NT2/D1 (cell line): ENCODE results near the gene EPB41L2.

ENCODE experiments used
- SUZ12 ChIP-seq: IDR thresholded peaks from 2 replicates; pipeline ENCODE4 v1.6.1; 2011; ENCODE audit not compliant: insufficient read length, insufficient read depth; ENCODE audit errors: extremely low read depth
- YY1 ChIP-seq: IDR thresholded peaks from 2 replicates; pipeline ENCODE4 v1.6.1; 2011; ENCODE audit not compliant: insufficient read length, insufficient read depth
- ZNF274 ChIP-seq: IDR thresholded peaks from 2 replicates; pipeline ENCODE4 v1.6.1; 2011; ENCODE audit warnings: mild to moderate bottlenecking, low read depth, low read length

GRCh38 chr6:130946076-130946475, 117.0 kb downstream of the EPB41L2 start:
- no peak for TF ChIP-seq SUZ12
- no peak for TF ChIP-seq ZNF274
- no peak for TF ChIP-seq YY1
